A549 (cell line): ENCODE measurements around the gene MKNK2. TPM values are rescaled to one million over a fixed set of nuclear protein-coding genes. Genes with fewer than 3 reads are reported as not detected.

Experiments used
- ATAC-seq, 2 experiments: fragments of 200-7000 bp in 1 of 2; fragments of >200 bp in 1 of 2; cut with Nextera tagmentation in 1 of 2; cut with Tn5 transposase in 1 of 2; 3 replicates each; pipeline versions ENCODE4 v1.8.0 to v1.9.1; 2018 to 2020; ENCODE audit warnings: mild to moderate bottlenecking in 1 of 2, moderate library complexity in 1 of 2
- CTCF ChIA-PET: fragments of 300-600 bp; sonication (Branson Sonifier 250); formaldehyde crosslinking; extraction: SDS; loops from one replicate; lab custom pipeline; 2021; ENCODE audit warnings: antibody characterized with exemption, inconsistent platforms; lab: Yijun Ruan, JAX
- POLR2A ChIA-PET: fragments of 350-600 bp; formaldehyde crosslinking; extraction: SDS; loops from one replicate; lab custom pipeline; 2021; ENCODE audit warnings: antibody characterized with exemption, inconsistent platforms; lab: Yijun Ruan, JAX
- DNase-seq, 2 experiments: peaks; one replicate each; pipeline versions ENCODE4 v3.0.0 to v3.0.0-alpha.2; 2011 to 2016; ENCODE audit warnings: low read depth in 1 of 2, low spot score in 1 of 2
- FAIRE-seq: peaks from 2 replicates; lab custom pipeline; 2011; peaks lifted over from hg19 to GRCh38; lab: Jason Lieb, UNC
- H3K27ac ChIP-seq, 2 experiments: fragments of >200 bp; sonication (Bioruptor Twin); formaldehyde crosslinking; 3 replicates each; pipeline ENCODE4 v1.5.1; 2016 to 2017
- H3K4me1 ChIP-seq: fragments of >200 bp; sonication (Bioruptor Twin); formaldehyde crosslinking; 3 replicates; pipeline ENCODE4 v1.6.1; 2016
- H3K4me2 ChIP-seq: fragments of >200 bp; sonication (Bioruptor Twin); formaldehyde crosslinking; 3 replicates; pipeline ENCODE4 v1.6.1; 2016
- H3K4me3 ChIP-seq: fragments of >200 bp; sonication (Bioruptor Twin); formaldehyde crosslinking; 3 replicates; pipeline ENCODE4 v1.5.1; 2016
- H3K9me3 ChIP-seq: fragments of >200 bp; sonication (Bioruptor Twin); formaldehyde crosslinking; 3 replicates; pipeline ENCODE4 v1.6.1; 2016
- CBX2 ChIP-seq: fragments of 200-600 bp; sonication (generic); IDR thresholded peaks from 2 replicates; pipeline ENCODE4 v1.6.1; 2016; ENCODE audit warnings: low read depth, mild to moderate bottlenecking, borderline replicate concordance
- CEBPB ChIP-seq, 2 experiments: fragments of >200 bp in 1 of 2; sonication (Bioruptor Twin) in 1 of 2; formaldehyde crosslinking in 1 of 2; IDR thresholded peaks; 2 replicates each; pipeline ENCODE4 v1.6.1; 2012 to 2016
- CHD2 ChIP-seq: fragments of 150-350 bp; IDR thresholded peaks from 2 replicates; pipeline ENCODE4 v1.6.1; 2014; ENCODE audit warnings: low read length; ENCODE audit not compliant: partially characterized antibody
- EHF ChIP-seq: fragments of 250-450 bp; sonication (Bioruptor Pico); IDR thresholded peaks from 2 replicates; pipeline ENCODE4 v1.5.0; 2020; ENCODE audit warnings: mild to moderate bottlenecking
- ESRRA ChIP-seq: fragments of 150-350 bp; IDR thresholded peaks from 2 replicates; pipeline ENCODE4 v1.6.1; 2014; ENCODE audit warnings: mild to moderate bottlenecking, low read length, borderline replicate concordance
- FOSB ChIP-seq: fragments of 250-450 bp; sonication (Bioruptor Pico); IDR thresholded peaks from 2 replicates; pipeline ENCODE4 v1.5.0; 2020; ENCODE audit warnings: mild to moderate bottlenecking, moderate library complexity
- FOXS1 ChIP-seq: fragments of 250-450 bp; sonication (Bioruptor Pico); IDR thresholded peaks from 2 replicates; pipeline ENCODE4 v1.5.0; 2020; ENCODE audit warnings: mild to moderate bottlenecking, moderate library complexity
- HDAC2 ChIP-seq: fragments of 200-600 bp; sonication (generic); IDR thresholded peaks from 2 replicates; pipeline ENCODE4 v1.6.1; 2016
- HEYL ChIP-seq: fragments of 250-450 bp; sonication (Bioruptor Pico); IDR thresholded peaks from 2 replicates; pipeline ENCODE4 v1.8.0; 2021; ENCODE audit warnings: mild to moderate bottlenecking, moderate library complexity
- HOXA7 ChIP-seq: fragments of 250-450 bp; sonication (Bioruptor Pico); IDR thresholded peaks from 2 replicates; pipeline ENCODE4 v1.5.0; 2020; ENCODE audit warnings: mild to moderate bottlenecking, moderate library complexity
- JUN ChIP-seq, 2 experiments: fragments of >200 bp; sonication (Bioruptor Twin); formaldehyde crosslinking; IDR thresholded peaks; 2 replicates in 1 of 2; 3 replicates in 1 of 2; pipeline ENCODE4 v1.6.1; 2016 to 2017
- KDM1A ChIP-seq: fragments of 200-600 bp; sonication (generic); IDR thresholded peaks from 2 replicates; pipeline ENCODE4 v1.6.1; 2016; ENCODE audit warnings: low read depth, mild to moderate bottlenecking
- KDM5A ChIP-seq: fragments of 200-600 bp; sonication (generic); IDR thresholded peaks from 2 replicates; pipeline ENCODE4 v1.6.1; 2016; ENCODE audit warnings: antibody characterized with exemption, mild to moderate bottlenecking
- MAFK ChIP-seq: fragments of 450-650 bp; IDR thresholded peaks from 2 replicates; pipeline ENCODE4 v1.6.1; 2014; ENCODE audit not compliant: partially characterized antibody
- MAZ ChIP-seq: fragments of 150-350 bp; IDR thresholded peaks from 2 replicates; pipeline ENCODE4 v1.6.1; 2014; ENCODE audit warnings: antibody characterized with exemption, low read depth, low read length, borderline replicate concordance
- NFE2L2 ChIP-seq: fragments of 150-350 bp; conservative IDR thresholded peaks from 2 replicates; pipeline ENCODE4 v1.6.1; 2014; ENCODE audit warnings: low read length
- NR3C1 ChIP-seq: fragments of >200 bp; sonication (Bioruptor Twin); formaldehyde crosslinking; IDR thresholded peaks from 3 replicates; pipeline ENCODE4 v1.6.1; 2017
- POLR2A ChIP-seq: IDR thresholded peaks from 2 replicates; pipeline ENCODE4 v1.6.1; 2012; ENCODE audit warnings: mild to moderate bottlenecking, low read length
- POLR2AphosphoS2 ChIP-seq: conservative IDR thresholded peaks from 2 replicates; pipeline ENCODE4 v1.6.1; 2012; ENCODE audit warnings: low read length, improper control_type of control experiment, inconsistent platforms
- RCOR1 ChIP-seq: fragments of 150-350 bp; IDR thresholded peaks from 2 replicates; pipeline ENCODE4 v1.6.1; 2014; ENCODE audit warnings: antibody characterized with exemption, low read length, low read depth
- RNF2 ChIP-seq: fragments of 200-600 bp; sonication (generic); IDR thresholded peaks from 2 replicates; pipeline ENCODE4 v1.6.1; 2016; ENCODE audit warnings: low read depth, mild to moderate bottlenecking, antibody characterized with exemption, moderate library complexity, borderline replicate concordance
- SMC3 ChIP-seq: fragments of >200 bp; sonication (Bioruptor Twin); formaldehyde crosslinking; IDR thresholded peaks from 3 replicates; pipeline ENCODE4 v1.6.1; 2018; ENCODE audit warnings: inconsistent platforms
- TP53 ChIP-seq: fragments of 250-450 bp; sonication (Bioruptor Pico); IDR thresholded peaks from 2 replicates; pipeline ENCODE4 v1.5.0; 2021; ENCODE audit warnings: mild to moderate bottlenecking, moderate library complexity
- ZNF302 ChIP-seq: fragments of 250-450 bp; sonication (Bioruptor Pico); IDR thresholded peaks from 2 replicates; pipeline ENCODE4 v1.9.0; 2021; ENCODE audit warnings: inconsistent platforms, mild to moderate bottlenecking, moderate library complexity
- ZSCAN20 ChIP-seq: fragments of 250-450 bp; sonication (Bioruptor Pico); IDR thresholded peaks from 2 replicates; pipeline ENCODE4 v1.8.0; 2022; ENCODE audit warnings: mild to moderate bottlenecking, moderate library complexity
- WGBS: methylation state at CpG from one replicate; pipeline ENCODE4 v1.1.6; 2017; ENCODE audit errors: missing lambda C conversion rate; 5-methylcytosine and 5-hydroxymethylcytosine counted together
- polyA minus RNA-seq: library from RNA; depleted of rRNA, polyadenylated mRNA; stranded (reverse); fragments of >200 nt; gene quantifications from 2 replicates; pipeline ENCODE4 v1.2.3, GENCODE V29; 2011; rRNA and poly(A)+ RNA removed
- polyA plus RNA-seq, 4 experiments: library from polyadenylated mRNA; depleted of rRNA in 3 of 4; stranded (reverse); fragments of >200 nt; fragmentation: RNase III in 1 of 4; extraction: RNeasy Plus Mini Kit Qiagen cat#74134 plus additional on column Dnase treatment in 1 of 4; gene quantifications; 2 replicates in 3 of 4; 3 replicates in 1 of 4; pipeline ENCODE4 v1.2.3, GENCODE V29; 2011 to 2017
- TF ChIP-seq, protein P1 (sequence below): fragments of 200-600 bp; sonication (generic); IDR thresholded peaks from 2 replicates; pipeline ENCODE4 v1.6.1; 2016; ENCODE audit warnings: antibody characterized with exemption, mild to moderate bottlenecking, moderate library complexity
- TF ChIP-seq, protein P2 (sequence below): fragments of >200 bp; sonication (Bioruptor Twin); formaldehyde crosslinking; IDR thresholded peaks from 2 replicates; pipeline ENCODE4 v1.6.1; 2016
- TF ChIP-seq, protein P3 (sequence below): fragments of 250-450 bp; sonication (Bioruptor Pico); IDR thresholded peaks from 2 replicates; pipeline ENCODE4 v1.5.0; 2020; ENCODE audit warnings: low read depth, mild to moderate bottlenecking, moderate library complexity
- TF ChIP-seq, protein P4 (sequence below): fragments of >200 bp; sonication (Bioruptor Twin); formaldehyde crosslinking; IDR thresholded peaks from 3 replicates; pipeline ENCODE4 v1.6.1; 2016
- TF ChIP-seq, protein P5 (sequence below): IDR thresholded peaks from 2 replicates; pipeline ENCODE4 v1.6.1; 2012; ENCODE audit warnings: low read depth, borderline replicate concordance
- TF ChIP-seq, protein P6 (sequence below): fragments of 150-350 bp; IDR thresholded peaks from 2 replicates; pipeline ENCODE4 v1.6.1; 2014; ENCODE audit warnings: low read depth, mild to moderate bottlenecking, low read length

Gene MKNK2
- polyA plus RNA-seq (2011; rRNA removed) = 56.7 and 58.4 TPM in 2 replicates
- 63.4 and 81.9 TPM in 2 replicates for polyA plus RNA-seq (2012; cell fraction: cytosol; rRNA removed)
- 83.4 and 134 TPM in 2 replicates for polyA plus RNA-seq (2012; cell fraction: nucleus; rRNA removed)
- polyA plus RNA-seq (2017; fragmentation: RNase III; extraction: RNeasy Plus Mini Kit Qiagen cat#74134 plus additional on column Dnase treatment) = 38.8 to 55.4 TPM (median 48.3 TPM) in 3 replicates
- polyA minus RNA-seq = 63.9 and 84.8 TPM in 2 replicates

DNA sequence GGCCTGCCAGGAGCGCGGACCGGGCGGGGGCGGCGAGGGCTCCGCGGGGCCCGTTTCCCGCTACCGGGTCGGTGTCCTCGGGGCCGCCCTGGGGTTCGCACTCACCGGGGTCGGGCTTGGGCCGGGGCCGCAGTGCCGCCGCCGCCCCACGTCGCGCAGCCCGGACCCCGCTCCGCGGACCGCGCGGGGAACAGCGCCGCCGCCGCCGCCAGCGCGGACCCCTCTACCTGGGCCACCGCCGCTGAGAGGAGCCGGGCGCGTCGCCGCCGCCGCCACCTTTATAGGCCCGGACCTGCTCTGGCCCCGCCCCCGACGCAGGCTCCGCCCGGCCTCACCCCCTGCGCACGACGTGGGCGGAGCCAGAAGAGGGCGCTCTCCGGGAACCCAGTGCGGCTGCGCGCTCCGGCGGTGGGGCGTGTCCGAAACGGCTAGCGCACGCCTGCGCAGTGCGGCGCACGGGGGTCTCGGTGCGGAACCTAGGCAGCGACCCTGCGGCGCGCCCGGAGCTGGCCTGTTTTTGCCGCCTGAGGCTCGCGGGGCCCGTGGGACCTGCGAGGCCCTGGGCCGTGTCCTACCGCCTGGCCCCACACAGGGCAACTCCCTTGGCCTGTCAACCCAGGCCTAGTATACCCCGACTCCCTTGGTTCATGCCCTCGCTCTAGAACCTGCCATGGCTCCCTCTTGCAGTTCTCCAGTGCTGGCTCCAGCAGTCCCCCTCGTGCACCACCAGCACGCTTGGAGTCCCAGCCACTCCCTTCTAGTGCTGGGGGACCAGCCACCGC, at the start of gene MKNK2:
TSS of gene MKNK2 (minus strand) at position 254 of the 782 bp plus-strand sequence. CDS start 393 bp downstream, outside the sequence.
- CTCF ChIA-PET = interaction anchor here (1.1 to 3.3 kb wide), 6 partner anchors 8 to 121 kb away, joined by 3 to 9 read pairs (median 4); no protein-coding TSS in a partner anchor
- WGBS = 83% methylated on average over 1 of the region's 93 CpGs
- peak; percentile 51 to 69 for ATAC-seq
- Histone ChIP-seq H3K4me3 (peak within 1 kb of the TSS; percentile 99), H3K9me3 (no peaks in the 10 kb centered on the region), H3K4me2 (peak within 1 kb of the TSS; percentile 85), H3K4me1 (peaks cover 61% of the 10 kb centered on the region), H3K27ac (peak within 1 kb of the TSS; percentile 95 to 100)
- FAIRE-seq = no peak
- peak; percentile 41 to 79 for DNase-seq
- POLR2A ChIA-PET = interaction anchor here (0.6 to 1.1 kb wide), 2 partner anchors 9 to 19 kb away, joined by 3 to 12 read pairs; no protein-coding TSS in a partner anchor
- no peak for TF ChIP-seq HEYL (CRISPR knock-in tag)
- no peak for TF ChIP-seq HDAC2
- no peak for TF ChIP-seq CHD2
- TF ChIP-seq ESRRA = no peak
- TF ChIP-seq RNF2 = no peak
- TF ChIP-seq HOXA7 = no peak
- TF ChIP-seq, protein P1, sequence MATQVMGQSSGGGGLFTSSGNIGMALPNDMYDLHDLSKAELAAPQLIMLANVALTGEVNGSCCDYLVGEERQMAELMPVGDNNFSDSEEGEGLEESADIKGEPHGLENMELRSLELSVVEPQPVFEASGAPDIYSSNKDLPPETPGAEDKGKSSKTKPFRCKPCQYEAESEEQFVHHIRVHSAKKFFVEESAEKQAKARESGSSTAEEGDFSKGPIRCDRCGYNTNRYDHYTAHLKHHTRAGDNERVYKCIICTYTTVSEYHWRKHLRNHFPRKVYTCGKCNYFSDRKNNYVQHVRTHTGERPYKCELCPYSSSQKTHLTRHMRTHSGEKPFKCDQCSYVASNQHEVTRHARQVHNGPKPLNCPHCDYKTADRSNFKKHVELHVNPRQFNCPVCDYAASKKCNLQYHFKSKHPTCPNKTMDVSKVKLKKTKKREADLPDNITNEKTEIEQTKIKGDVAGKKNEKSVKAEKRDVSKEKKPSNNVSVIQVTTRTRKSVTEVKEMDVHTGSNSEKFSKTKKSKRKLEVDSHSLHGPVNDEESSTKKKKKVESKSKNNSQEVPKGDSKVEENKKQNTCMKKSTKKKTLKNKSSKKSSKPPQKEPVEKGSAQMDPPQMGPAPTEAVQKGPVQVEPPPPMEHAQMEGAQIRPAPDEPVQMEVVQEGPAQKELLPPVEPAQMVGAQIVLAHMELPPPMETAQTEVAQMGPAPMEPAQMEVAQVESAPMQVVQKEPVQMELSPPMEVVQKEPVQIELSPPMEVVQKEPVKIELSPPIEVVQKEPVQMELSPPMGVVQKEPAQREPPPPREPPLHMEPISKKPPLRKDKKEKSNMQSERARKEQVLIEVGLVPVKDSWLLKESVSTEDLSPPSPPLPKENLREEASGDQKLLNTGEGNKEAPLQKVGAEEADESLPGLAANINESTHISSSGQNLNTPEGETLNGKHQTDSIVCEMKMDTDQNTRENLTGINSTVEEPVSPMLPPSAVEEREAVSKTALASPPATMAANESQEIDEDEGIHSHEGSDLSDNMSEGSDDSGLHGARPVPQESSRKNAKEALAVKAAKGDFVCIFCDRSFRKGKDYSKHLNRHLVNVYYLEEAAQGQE = no peak
- TF ChIP-seq TP53 (CRISPR knock-in tag) = no peak
- TF ChIP-seq KDM1A = peak; percentile 93
- no peak for TF ChIP-seq KDM5A
- TF ChIP-seq MAFK = no peak
- TF ChIP-seq, protein P2, sequence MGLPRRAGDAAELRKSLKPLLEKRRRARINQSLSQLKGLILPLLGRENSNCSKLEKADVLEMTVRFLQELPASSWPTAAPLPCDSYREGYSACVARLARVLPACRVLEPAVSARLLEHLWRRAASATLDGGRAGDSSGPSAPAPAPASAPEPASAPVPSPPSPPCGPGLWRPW = no peak
- TF ChIP-seq, protein P3, sequence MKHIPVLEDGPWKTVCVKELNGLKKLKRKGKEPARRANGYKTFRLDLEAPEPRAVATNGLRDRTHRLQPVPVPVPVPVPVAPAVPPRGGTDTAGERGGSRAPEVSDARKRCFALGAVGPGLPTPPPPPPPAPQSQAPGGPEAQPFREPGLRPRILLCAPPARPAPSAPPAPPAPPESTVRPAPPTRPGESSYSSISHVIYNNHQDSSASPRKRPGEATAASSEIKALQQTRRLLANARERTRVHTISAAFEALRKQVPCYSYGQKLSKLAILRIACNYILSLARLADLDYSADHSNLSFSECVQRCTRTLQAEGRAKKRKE (CRISPR knock-in tag) = no peak
- TF ChIP-seq NR3C1 = no peak
- TF ChIP-seq POLR2A = peak; percentile 98
- peak; percentile 93 to 98 for TF ChIP-seq JUN (IDR thresholded peaks at IDR 0.05)
- no peak for TF ChIP-seq FOXS1 (CRISPR knock-in tag)
- peak; percentile 26; the same call in 1 of the 3 replicates for TF ChIP-seq SMC3
- TF ChIP-seq CBX2 = no peak
- TF ChIP-seq, protein P4, sequence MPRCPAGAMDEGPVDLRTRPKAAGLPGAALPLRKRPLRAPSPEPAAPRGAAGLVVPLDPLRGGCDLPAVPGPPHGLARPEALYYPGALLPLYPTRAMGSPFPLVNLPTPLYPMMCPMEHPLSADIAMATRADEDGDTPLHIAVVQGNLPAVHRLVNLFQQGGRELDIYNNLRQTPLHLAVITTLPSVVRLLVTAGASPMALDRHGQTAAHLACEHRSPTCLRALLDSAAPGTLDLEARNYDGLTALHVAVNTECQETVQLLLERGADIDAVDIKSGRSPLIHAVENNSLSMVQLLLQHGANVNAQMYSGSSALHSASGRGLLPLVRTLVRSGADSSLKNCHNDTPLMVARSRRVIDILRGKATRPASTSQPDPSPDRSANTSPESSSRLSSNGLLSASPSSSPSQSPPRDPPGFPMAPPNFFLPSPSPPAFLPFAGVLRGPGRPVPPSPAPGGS = peak; percentile 98
- TF ChIP-seq EHF (CRISPR knock-in tag) = no peak
- no peak for TF ChIP-seq POLR2AphosphoS2
- no peak for TF ChIP-seq FOSB
- no peak for TF ChIP-seq ZSCAN20 (CRISPR knock-in tag)
- 0 out of 2 replicates have a peak, but pooled peaks have one; percentile 54 for TF ChIP-seq RCOR1
- TF ChIP-seq MAZ = no peak
- TF ChIP-seq CEBPB (IDR thresholded peaks at IDR 0.05) = no peak
- TF ChIP-seq, protein P5, sequence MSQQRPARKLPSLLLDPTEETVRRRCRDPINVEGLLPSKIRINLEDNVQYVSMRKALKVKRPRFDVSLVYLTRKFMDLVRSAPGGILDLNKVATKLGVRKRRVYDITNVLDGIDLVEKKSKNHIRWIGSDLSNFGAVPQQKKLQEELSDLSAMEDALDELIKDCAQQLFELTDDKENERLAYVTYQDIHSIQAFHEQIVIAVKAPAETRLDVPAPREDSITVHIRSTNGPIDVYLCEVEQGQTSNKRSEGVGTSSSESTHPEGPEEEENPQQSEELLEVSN = no peak
- TF ChIP-seq, protein P6, sequence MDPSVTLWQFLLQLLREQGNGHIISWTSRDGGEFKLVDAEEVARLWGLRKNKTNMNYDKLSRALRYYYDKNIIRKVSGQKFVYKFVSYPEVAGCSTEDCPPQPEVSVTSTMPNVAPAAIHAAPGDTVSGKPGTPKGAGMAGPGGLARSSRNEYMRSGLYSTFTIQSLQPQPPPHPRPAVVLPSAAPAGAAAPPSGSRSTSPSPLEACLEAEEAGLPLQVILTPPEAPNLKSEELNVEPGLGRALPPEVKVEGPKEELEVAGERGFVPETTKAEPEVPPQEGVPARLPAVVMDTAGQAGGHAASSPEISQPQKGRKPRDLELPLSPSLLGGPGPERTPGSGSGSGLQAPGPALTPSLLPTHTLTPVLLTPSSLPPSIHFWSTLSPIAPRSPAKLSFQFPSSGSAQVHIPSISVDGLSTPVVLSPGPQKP = no peak
- no peak for TF ChIP-seq ZNF302 (CRISPR knock-in tag)
- no peak for TF ChIP-seq NFE2L2
